Measurements from ENCODE around the gene RAPH1.

DNA sequence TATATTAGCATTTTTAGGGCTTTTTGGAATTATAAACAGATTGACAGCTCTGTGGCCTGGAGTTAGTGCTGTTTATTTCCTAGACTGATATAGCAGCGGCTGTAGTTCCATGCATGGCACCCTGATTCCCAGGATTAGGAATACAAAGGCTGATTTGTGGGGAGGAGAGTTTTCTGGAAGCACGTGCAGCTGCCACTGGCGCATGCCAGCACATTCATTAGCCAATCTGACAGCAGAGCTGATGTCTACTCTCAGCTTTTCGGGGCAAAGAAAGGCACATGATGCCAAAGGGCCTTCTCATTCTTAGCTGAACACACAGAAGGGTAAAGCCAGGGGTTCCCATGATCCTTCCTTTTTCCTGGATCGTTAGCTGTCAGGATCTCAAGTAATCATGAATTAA is 45.7 kb upstream of the RAPH1 start:
- TF ChIP-seq CTCF (conservative IDR thresholded peaks at IDR 0.05; ENCODE audit: low read depth, low read length) (no peak), EZH2 (IDR thresholded peaks at IDR 0.05; ENCODE audit: borderline replicate concordance, low read depth, low read length, poor library complexity, severe bottlenecking) (no peak)
